Prostate gland (tissue), 2 donors: Measurements from ENCODE around the gene NDUFB11. TPM values are rescaled to one million over a fixed set of nuclear protein-coding genes. Genes with fewer than 3 reads are reported as not detected.
"Not testable (repeated sequence)": the region's sequence is repeated elsewhere in the genome, so short reads cannot be mapped to it uniquely, and the experiment has no call there.

Experiments
- DNase-seq: peaks from one replicate; pipeline ENCODE4 v3.0.0-alpha.2; 2019; ENCODE audit warnings: low spot score
- H3K27ac ChIP-seq, 2 donors: fragments of 200-600 bp; sonication (generic); 2 replicates each; pipeline ENCODE4 v1.5.1; 2017 to 2019
- H3K27me3 ChIP-seq: fragments of 200-600 bp; sonication (generic); replicated peaks from 2 replicates; pipeline ENCODE4 v1.5.1; 2019; ENCODE audit not compliant: insufficient read depth
- H3K36me3 ChIP-seq, 2 donors: fragments of 200-600 bp; sonication (generic); 1 replicate in 1 of 2; 2 replicates in 1 of 2; pipeline versions ENCODE4 v1.5.1 to v1.8.1; 2017 to 2019
- H3K4me1 ChIP-seq: fragments of 200-600 bp; sonication (generic); replicated peaks from 2 replicates; pipeline ENCODE4 v1.5.1; 2019
- H3K4me3 ChIP-seq, 2 donors: fragments of 200-600 bp; sonication (generic); 2 replicates each; pipeline ENCODE4 v1.5.1; 2017 to 2019
- H3K9me3 ChIP-seq: fragments of 200-600 bp; sonication (generic); 2 replicates; pipeline ENCODE4 v1.5.1; 2017
- POLR2A ChIP-seq: fragments of 450-650 bp; IDR thresholded peaks from one replicate; pipeline ENCODE4 v1.6.1; 2016; ENCODE audit warnings: antibody characterized with exemption, mild to moderate bottlenecking
- POLR2AphosphoS5 ChIP-seq: sonication (generic); formaldehyde crosslinking; IDR thresholded peaks from one replicate; pipeline ENCODE4 v1.6.1; 2017; ENCODE audit warnings: antibody characterized with exemption
- WGBS: methylation state at CpG from one replicate; pipeline ENCODE4 v1.1.5; 2018; 5-methylcytosine and 5-hydroxymethylcytosine counted together
- intact Hi-C: fragments of 100-400 bp; cut with DNase I; formaldehyde crosslinking; loops from one replicate; pipeline ENCODE4 v1.14.2; 2022
- total RNA-seq, 2 donors: library from RNA; depleted of rRNA; stranded (reverse); fragments of >200 nt; gene quantifications; one replicate each; pipeline ENCODE4 v1.1.0, GENCODE V29; 2016
- TF ChIP-seq, protein P1 (sequence below), 4 experiments: fragments of 200-600 bp in 2 of 4; fragments of 450-650 bp in 2 of 4; sonication (generic) in 2 of 4; IDR thresholded peaks; 1 replicate in 3 of 4; 2 replicates in 1 of 4; pipeline ENCODE4 v1.5.1; 2016 to 2019; ENCODE audit warnings: antibody characterized with exemption in 4 of 4, mild to moderate bottlenecking in 2 of 4, moderate library complexity in 2 of 4

NDUFB11 gene
- total RNA-seq, 2 donors from 2014 or later: 85.3 to 131 TPM

DNA sequence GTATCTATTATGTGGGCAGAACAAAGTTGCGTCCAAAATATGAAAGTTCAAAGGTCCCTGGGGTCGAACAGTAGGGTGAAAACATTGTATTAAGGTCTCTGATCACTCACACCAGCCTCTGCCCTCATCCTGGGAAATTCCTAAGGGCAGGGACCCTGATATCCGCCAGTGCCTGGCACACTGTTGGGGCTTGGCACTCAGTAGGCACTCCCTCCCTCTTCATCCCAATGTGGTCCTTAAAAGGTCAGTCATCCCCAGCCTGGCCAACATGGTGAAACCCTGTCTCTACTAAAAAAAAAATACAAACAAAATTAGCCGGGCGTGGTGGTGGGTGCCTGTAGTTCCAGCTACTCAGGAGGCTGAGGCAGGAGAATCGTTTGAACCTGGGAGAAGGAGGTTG, 6.3 kb downstream of the NDUFB11 start:
- no peak overlapping the region for H3K27ac ChIP-seq
- 91% methylated on average over 6 of the region's 6 CpGs for WGBS
- no peak overlapping the region for H3K4me3 ChIP-seq
- intact Hi-C loops: no loop called here
- no peaks in the 10 kb centered on the region for H3K36me3 ChIP-seq
- no peaks in the 10 kb centered on the region for H3K27me3 ChIP-seq
- no peaks in the 10 kb centered on the region for H3K4me1 ChIP-seq
- H3K9me3 ChIP-seq: no peaks in the 10 kb centered on the region
- no peak for DNase-seq
- no peak for TF ChIP-seq POLR2A
- TF ChIP-seq, protein P1, sequence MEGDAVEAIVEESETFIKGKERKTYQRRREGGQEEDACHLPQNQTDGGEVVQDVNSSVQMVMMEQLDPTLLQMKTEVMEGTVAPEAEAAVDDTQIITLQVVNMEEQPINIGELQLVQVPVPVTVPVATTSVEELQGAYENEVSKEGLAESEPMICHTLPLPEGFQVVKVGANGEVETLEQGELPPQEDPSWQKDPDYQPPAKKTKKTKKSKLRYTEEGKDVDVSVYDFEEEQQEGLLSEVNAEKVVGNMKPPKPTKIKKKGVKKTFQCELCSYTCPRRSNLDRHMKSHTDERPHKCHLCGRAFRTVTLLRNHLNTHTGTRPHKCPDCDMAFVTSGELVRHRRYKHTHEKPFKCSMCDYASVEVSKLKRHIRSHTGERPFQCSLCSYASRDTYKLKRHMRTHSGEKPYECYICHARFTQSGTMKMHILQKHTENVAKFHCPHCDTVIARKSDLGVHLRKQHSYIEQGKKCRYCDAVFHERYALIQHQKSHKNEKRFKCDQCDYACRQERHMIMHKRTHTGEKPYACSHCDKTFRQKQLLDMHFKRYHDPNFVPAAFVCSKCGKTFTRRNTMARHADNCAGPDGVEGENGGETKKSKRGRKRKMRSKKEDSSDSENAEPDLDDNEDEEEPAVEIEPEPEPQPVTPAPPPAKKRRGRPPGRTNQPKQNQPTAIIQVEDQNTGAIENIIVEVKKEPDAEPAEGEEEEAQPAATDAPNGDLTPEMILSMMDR (IDR thresholded peaks at IDR 0.05): no peak
- no peak for TF ChIP-seq POLR2AphosphoS5

DNA sequence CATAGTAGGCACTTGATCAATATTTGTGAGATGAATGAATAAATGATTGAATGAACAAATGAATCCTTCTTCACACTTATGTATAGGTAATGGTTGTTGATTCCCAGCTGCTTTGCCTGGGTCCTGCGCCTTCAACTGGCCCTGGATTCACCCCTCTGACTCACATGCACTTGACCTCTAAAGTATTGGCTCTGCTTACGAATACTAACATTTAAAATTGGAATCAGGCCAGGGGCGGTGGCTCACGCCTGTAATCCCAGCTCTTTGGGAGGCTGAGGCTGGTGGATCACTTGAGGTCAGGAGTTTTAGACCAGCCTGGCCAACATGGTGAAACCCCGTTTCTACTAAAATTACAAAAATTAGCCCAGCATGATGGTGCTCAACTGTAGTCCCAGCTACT, 8.9 kb downstream of the NDUFB11 start:
- H3K27ac ChIP-seq, H3K4me1 ChIP-seq, H3K27me3 ChIP-seq, H3K9me3 ChIP-seq, H3K36me3 ChIP-seq, H3K4me3 ChIP-seq, intact Hi-C loops, DNase-seq: not testable (repeated sequence)
- WGBS: 84% methylated on average over 5 of the region's 5 CpGs

DNA sequence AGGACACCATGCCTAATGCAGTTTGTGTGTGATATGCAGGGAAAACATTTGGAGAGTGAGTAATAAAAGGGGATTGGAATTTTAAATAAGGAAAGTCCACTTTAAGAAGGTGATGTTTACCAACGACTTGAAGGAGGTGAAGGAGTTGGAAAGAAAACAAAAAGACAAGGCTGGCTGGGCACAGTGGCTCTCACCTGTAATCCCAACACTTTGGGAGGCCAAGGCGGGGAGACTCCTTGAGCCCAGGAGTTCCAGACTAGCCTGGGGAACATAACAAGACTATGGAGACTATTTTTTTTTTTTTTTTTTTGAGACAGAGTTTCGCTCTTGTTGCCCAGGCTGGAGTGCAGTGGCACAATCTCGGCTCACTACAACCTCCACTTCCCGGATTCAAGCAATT, 11.0 kb downstream of the NDUFB11 start:
- no peak overlapping the region for H3K27ac ChIP-seq
- intact Hi-C loops: no loop called here

DNA sequence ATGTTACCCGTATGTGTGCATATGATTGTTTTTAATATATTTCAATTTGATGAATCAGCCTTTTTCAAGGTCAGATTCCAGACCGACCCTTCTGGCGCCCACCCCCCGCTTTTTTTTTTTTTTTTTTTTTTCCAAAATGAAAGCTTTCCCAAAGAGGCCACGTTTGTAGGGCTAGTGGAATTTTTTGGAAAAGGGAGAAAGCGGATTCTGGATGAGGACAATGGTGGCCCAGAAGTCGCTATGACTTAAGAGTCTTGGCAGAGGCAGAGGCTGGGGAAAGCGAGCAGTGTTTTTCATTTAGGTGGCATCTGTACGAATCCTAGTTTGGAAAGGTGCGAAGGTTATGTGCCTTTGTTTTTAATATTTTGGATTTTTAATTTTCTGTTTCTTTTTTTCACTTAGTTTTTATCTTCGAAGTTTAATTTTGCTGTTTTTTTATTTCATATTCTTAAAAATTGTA, 14.6 kb downstream of the NDUFB11 start:
- H3K27me3 ChIP-seq: no peaks in the 10 kb centered on the region
- intact Hi-C loops: no loop called here
- WGBS: 19% methylated on average over 11 of the region's 11 CpGs
- no peaks in the 10 kb centered on the region for H3K9me3 ChIP-seq
- DNase-seq: no peak
- H3K36me3 ChIP-seq: no peaks in the 10 kb centered on the region
- TF ChIP-seq POLR2A: no peak
- TF ChIP-seq, protein P1 (IDR thresholded peaks at IDR 0.05): no peak
- no peak for TF ChIP-seq POLR2AphosphoS5
- H3K4me3 ChIP-seq: peak overlapping the region; percentile 35 to 38
- H3K4me1 ChIP-seq: no peaks in the 10 kb centered on the region
- peak overlapping the region; percentile 70 to 76 for H3K27ac ChIP-seq

More for the DNA sequence above, 11.0 kb downstream of the NDUFB11 start:
- Histone ChIP-seq H3K27me3 (no peaks in the 10 kb centered on the region), H3K4me3 (no peak overlapping the region), H3K9me3 (no peaks in the 10 kb centered on the region), H3K36me3 (no peaks in the 10 kb centered on the region), H3K4me1 (no peaks in the 10 kb centered on the region)
- no peak for DNase-seq
- no peak for TF ChIP-seq POLR2A
- no peak for TF ChIP-seq POLR2AphosphoS5
- TF ChIP-seq, protein P1 (IDR thresholded peaks at IDR 0.05): no peak
- 72% methylated on average over 5 of the region's 5 CpGs for WGBS

DNA sequence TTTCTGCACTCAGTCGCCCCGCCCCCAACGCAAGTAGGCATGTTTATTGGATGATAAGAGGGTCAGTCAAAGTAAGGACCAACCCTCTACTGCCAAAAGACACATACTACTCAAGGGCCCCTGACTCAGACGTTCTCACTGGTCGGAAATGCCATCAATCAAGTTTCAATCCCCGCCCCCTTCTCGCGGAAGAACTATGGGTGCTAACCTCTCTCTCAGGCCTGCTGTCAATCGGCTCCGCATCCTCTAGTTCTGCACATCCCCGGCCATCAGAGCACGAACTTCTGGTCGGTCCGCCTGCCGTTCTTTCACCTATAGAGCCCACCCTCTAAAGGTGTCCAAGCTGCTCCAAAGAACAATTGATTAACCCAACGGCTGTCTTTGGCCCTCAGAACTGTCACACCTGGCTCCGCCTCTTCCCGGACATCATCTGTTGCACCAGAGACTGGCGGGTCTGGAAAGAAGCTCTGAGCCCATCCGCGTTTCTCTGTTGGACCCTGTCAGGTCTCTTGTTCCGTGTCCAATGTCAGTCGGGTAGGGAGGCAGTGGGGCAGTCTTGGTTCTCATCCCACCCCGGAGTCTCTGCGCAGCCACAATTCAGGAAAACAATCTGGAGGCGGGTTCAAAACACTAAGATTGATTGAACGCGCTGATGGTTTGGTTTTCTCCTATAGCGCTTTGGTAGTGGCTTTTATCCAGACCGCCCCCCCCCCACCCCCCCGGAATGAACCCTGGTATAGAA, 15.2 kb downstream of the NDUFB11 start:
- under 1% methylated on average over 31 of the region's 31 CpGs for WGBS
- Histone ChIP-seq H3K4me1 (no peaks in the 10 kb centered on the region), H3K27me3 (no peaks in the 10 kb centered on the region), H3K36me3 (no peaks in the 10 kb centered on the region), H3K9me3 (no peaks in the 10 kb centered on the region), H3K27ac (peak overlapping the region; percentile 70 to 76), H3K4me3 (peak overlapping the region; percentile 35 to 38)
- peak; percentile 77 for TF ChIP-seq POLR2AphosphoS5
- TF ChIP-seq POLR2A: no peak
- intact Hi-C loops: no loop called here
- DNase-seq: peak; percentile 90

DNA sequence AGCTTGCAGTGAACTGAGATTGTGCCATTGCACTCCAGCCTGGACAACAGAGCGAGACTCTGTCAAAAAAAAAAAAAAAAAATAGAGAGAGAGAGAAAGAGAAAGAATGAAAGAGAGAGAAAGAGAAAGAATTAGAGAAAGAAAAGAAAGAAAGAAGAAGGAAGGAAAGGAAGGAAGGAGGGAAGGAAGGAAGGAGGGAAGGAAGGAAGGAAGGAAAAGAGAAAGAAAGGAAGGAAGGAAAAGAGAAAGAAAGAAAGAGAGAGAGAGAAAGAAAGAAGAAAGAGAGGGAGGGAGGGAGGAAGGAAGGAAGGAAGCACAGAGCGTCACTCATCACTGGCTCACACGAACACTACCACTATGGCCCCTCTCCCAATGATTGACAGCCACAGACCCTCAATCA, 20.0 kb downstream of the NDUFB11 start:
- WGBS: 86% methylated on average over 3 of the region's 3 CpGs
- H3K4me3 ChIP-seq, H3K9me3 ChIP-seq, H3K4me1 ChIP-seq, H3K27me3 ChIP-seq, H3K27ac ChIP-seq, DNase-seq, H3K36me3 ChIP-seq, intact Hi-C loops: not testable (repeated sequence)

DNA sequence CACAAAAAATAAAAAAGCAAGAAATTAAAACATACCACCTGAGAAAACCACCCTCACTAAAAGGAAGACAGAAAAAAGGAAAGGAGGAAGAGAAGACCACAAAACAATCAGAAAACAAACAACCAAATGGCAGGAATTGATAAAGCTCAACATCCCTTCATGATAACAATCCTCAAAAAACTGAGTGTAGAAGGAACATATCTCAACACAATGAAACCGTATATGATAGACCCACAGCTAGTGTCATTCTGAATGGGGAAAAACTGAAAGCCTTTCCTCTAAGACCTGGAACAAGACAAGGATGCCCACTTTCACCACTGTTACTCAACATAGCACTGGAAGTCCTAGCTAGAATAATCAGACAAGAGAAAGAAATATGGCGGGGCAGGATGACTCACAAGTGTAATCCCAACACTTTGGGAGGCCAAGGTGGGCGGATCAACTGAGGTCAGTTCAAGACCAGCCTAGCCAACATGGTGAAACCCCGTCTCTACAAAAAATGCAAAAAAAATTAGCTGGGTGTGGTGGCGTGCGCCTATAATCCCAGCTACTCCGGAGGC, 27.9 kb downstream of the NDUFB11 start:
- H3K27me3 ChIP-seq, H3K4me1 ChIP-seq, H3K4me3 ChIP-seq, H3K36me3 ChIP-seq, H3K27ac ChIP-seq, H3K9me3 ChIP-seq, DNase-seq, intact Hi-C loops: not testable (repeated sequence)
- WGBS: 96% methylated on average over 7 of the region's 7 CpGs
